ENCODE results near the gene ELN. TPM values are rescaled to one million over a fixed set of nuclear protein-coding genes. Genes with fewer than 3 reads are reported as not detected.

ELN gene
- total RNA-seq, 4 donors from 2014 or later: 5.3 to 14.8 (median 6.9) TPM

- Histone ChIP-seq H3K4me1 (peaks cover 26 to 45% of the 10 kb centered on the region in 2 donors), H3K9me3 (no peaks in the 10 kb centered on the region), H3K27me3 (peaks cover 0 to 17% (median 0%) of the 10 kb centered on the region in 3 donors), H3K4me3 (peak overlapping the region; percentile 29 to 49 (median 48)), H3K27ac (peak overlapping the region; percentile 53 to 70 (median 62)), H3K36me3 (no peaks in the 10 kb centered on the region)
- ATAC-seq (peak; percentile 57 to 60), DNase-seq (peak; percentile 51 to 61)
- TF ChIP-seq CTCF (IDR thresholded peaks at IDR 0.05 in 4 of 5, conservative IDR thresholded peaks at IDR 0.05 in 1 of 5) (peak; percentile 70 to 95 (median 89)), POLR2A (IDR thresholded peaks at IDR 0.05) (no peak)
- intact Hi-C loops (cut with DNase I; ENCODE audit: low total_unique reads) (loop anchor here (1.0 kb wide), 1 partner anchor 161 kb away; no protein-coding TSS in a partner anchor), in situ Hi-C loops (cut with MboI; ENCODE audit: low sequenced_read_pairs in 4 of 4) (loop anchor here in 2 of 4 donors (5.0 to 10.0 kb wide), 2 partner anchors 152 to 165 kb away; partner anchors contain the start of gene TMEM270 (in 1 of the 2))
Observed at GRCh38 chr7:74026903-74027682, 880 bp upstream of the ELN start.

- H3K4me1 ChIP-seq: peaks cover 31 to 42% of the 10 kb centered on the region in 2 donors
- peak overlapping the region; percentile 29 to 49 (median 48) for H3K4me3 ChIP-seq
- intact Hi-C loops (cut with DNase I; ENCODE audit: low total_unique reads) (no loop called here), in situ Hi-C loops (cut with MboI; ENCODE audit: low sequenced_read_pairs in 4 of 4) (loop anchor here in 2 of 4 donors (5.0 to 10.0 kb wide), 2 partner anchors 154 to 166 kb away; partner anchors contain the start of gene TMEM270 (in 1 of the 2))
- ATAC-seq (no peak), DNase-seq (no peak)
- H3K27me3 ChIP-seq: peaks cover 0 to 17% (median 0%) of the 10 kb centered on the region in 3 donors
- H3K9me3 ChIP-seq: no peaks in the 10 kb centered on the region
- TF ChIP-seq CTCF (IDR thresholded peaks at IDR 0.05 in 4 of 5, conservative IDR thresholded peaks at IDR 0.05 in 1 of 5) (no peak), POLR2A (IDR thresholded peaks at IDR 0.05) (no peak)
- no peaks in the 10 kb centered on the region for H3K36me3 ChIP-seq
- peak overlapping the region; percentile 53 to 70 (median 62) for H3K27ac ChIP-seq
Observed at GRCh38 chr7:74028321-74028838, 407 bp downstream of the ELN start.

- H3K36me3 ChIP-seq: no peaks in the 10 kb centered on the region
- intact Hi-C loops (cut with DNase I; ENCODE audit: low total_unique reads) (no loop called here), in situ Hi-C loops (cut with MboI; ENCODE audit: low sequenced_read_pairs in 4 of 4) (loop anchor here in 2 of 4 donors (5.0 to 10.0 kb wide), 2 partner anchors 154 to 167 kb away; partner anchors contain the start of gene TMEM270 (in 1 of the 2))
- peak overlapping the region in 3 of 4 donors; percentile 10 to 30 (median 23) for H3K27ac ChIP-seq
- ATAC-seq: no peak
- TF ChIP-seq CTCF (IDR thresholded peaks at IDR 0.05 in 4 of 5, conservative IDR thresholded peaks at IDR 0.05 in 1 of 5): no peak
- no peak for TF ChIP-seq POLR2A (IDR thresholded peaks at IDR 0.05)
- H3K27me3 ChIP-seq: peaks cover 0 to 11% (median 0%) of the 10 kb centered on the region in 3 donors
- peak overlapping the region; percentile 29 to 49 (median 48) for H3K4me3 ChIP-seq
- no peaks in the 10 kb centered on the region for H3K9me3 ChIP-seq
- H3K4me1 ChIP-seq: peaks cover 38 to 39% of the 10 kb centered on the region in 2 donors
- DNase-seq: no peak
Observed at GRCh38 chr7:74029089-74029785, 1.3 kb downstream of the ELN start.

GRCh38 chr7:74029991-74030415 lies 2.0 kb downstream of the ELN start:
- intact Hi-C loops (cut with DNase I; ENCODE audit: low total_unique reads) (no loop called here), in situ Hi-C loops (cut with MboI; ENCODE audit: low sequenced_read_pairs in 4 of 4) (loop anchor here in 2 of 4 donors (5.0 to 10.0 kb wide), 2 partner anchors 155 to 168 kb away; partner anchors contain the start of gene TMEM270 (in 1 of the 2))
- H3K27ac ChIP-seq: peak overlapping the region in 2 of 4 donors; percentile 23 to 30
- no peak for TF ChIP-seq POLR2A (IDR thresholded peaks at IDR 0.05)
- no peak for TF ChIP-seq CTCF (IDR thresholded peaks at IDR 0.05 in 4 of 5, conservative IDR thresholded peaks at IDR 0.05 in 1 of 5)
- H3K9me3 ChIP-seq: no peaks in the 10 kb centered on the region
- DNase-seq (no peak), ATAC-seq (no peak)
- H3K36me3 ChIP-seq: no peaks in the 10 kb centered on the region
- H3K4me1 ChIP-seq: peaks cover 39 to 46% of the 10 kb centered on the region in 2 donors
- H3K4me3 ChIP-seq: peak overlapping the region in 3 of 4 donors; percentile 17 to 49 (median 29)
- peaks cover 0 to 11% (median 0%) of the 10 kb centered on the region in 3 donors for H3K27me3 ChIP-seq
